Stomach smooth muscle (tissue), 2 donors: Measurements from ENCODE around the gene TMEM63C.

Source experiments
- H3K27ac ChIP-seq: one replicate; pipeline ENCODE4 v1.7.0; 2013; ENCODE audit warnings: mild to moderate bottlenecking, low read length, inconsistent platforms
- H3K27me3 ChIP-seq, 2 donors: one replicate each; pipeline ENCODE4 v1.7.0; 2013; ENCODE audit warnings: low read length in 2 of 2; ENCODE audit not compliant: insufficient read depth in 2 of 2, control insufficient read depth in 1 of 2
- H3K36me3 ChIP-seq, 2 donors: one replicate each; pipeline ENCODE4 v1.7.0; 2013; ENCODE audit warnings: low read length in 2 of 2; ENCODE audit not compliant: control insufficient read depth in 2 of 2, insufficient read depth in 2 of 2
- H3K4me1 ChIP-seq: one replicate; pipeline ENCODE4 v1.7.0; 2013; ENCODE audit warnings: low read length; ENCODE audit not compliant: control insufficient read depth, insufficient read depth
- H3K4me3 ChIP-seq, 2 donors: one replicate each; pipeline ENCODE4 v1.7.0; 2013; ENCODE audit warnings: low read length in 2 of 2
- H3K9ac ChIP-seq, 2 donors: one replicate each; pipeline ENCODE4 v1.7.0; 2013; ENCODE audit warnings: low read length in 2 of 2, mild to moderate bottlenecking in 1 of 2
- H3K9me3 ChIP-seq, 2 donors: one replicate each; pipeline ENCODE4 v1.7.0; 2013; ENCODE audit warnings: low read length in 2 of 2; ENCODE audit not compliant: control insufficient read depth in 2 of 2
- donor health status: healthy.
- donor health status: Pancreatic carcinoma.

Gene TMEM63C

DNA sequence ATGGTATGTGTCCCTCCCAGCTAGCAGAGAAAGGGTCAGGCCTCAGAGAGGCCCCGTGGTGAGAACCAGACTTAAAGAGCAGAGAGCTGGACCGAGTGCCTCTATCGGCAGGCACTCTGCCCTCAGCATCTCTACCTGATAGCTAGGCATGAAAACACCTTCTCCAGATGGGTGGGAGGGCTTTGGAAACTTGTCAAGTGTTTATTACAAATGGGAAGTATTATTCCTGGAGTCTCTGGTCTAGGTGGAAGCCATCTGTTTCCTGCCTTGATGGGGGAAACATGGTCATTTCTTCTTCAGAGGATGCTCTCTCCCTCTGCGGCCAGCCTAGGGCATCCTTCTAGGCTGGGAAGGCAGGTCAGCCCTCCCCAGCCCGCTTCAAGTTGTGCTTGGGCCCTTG, 2.3 kb downstream of the TMEM63C start:
- no peak overlapping the region for H3K4me3 ChIP-seq
- no peak overlapping the region for H3K27ac ChIP-seq
- H3K27me3 ChIP-seq = peaks cover 47 to 56% of the 10 kb centered on the region in 2 donors
- no peaks in the 10 kb centered on the region for H3K36me3 ChIP-seq
- H3K9ac ChIP-seq = no peak overlapping the region
- H3K9me3 ChIP-seq = no peaks in the 10 kb centered on the region
- peaks cover 8% of the 10 kb centered on the region for H3K4me1 ChIP-seq

DNA sequence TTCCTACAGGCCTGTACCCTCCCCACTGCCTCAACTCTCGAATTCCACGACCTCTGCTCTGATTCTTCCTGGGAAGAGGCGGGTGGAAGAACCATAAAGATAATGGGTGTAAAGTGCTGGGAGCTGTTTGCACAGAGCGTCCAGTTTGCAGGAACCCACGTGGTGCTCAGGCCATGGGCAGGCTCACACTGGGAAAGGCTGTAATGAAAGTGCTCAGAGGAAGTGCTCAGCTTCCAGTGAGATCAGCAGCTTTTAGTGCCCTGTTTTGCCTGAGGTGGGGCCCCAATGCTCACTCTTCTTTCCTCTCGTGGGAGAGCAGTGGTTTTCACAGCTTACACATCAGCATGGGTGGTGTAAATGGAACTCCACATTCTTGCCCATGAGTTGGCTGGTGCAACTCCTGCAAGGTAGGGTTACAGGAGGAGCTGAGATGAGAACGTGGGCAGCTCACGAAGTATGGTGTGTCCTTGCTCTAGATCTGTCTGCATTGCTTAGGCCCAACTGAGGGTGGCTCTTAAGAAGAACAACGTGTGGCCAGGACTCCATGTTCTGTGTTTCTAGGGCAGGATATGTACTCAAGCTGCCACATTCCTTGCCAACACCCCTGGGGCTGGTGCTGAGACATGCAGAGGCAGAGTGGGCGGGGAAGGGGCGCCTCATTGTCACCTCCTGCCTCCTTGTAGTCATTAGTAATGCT, 2.9 kb downstream of the TMEM63C start:
- Histone ChIP-seq H3K4me1 (peaks cover 8% of the 10 kb centered on the region), H3K4me3 (no peak overlapping the region), H3K9ac (no peak overlapping the region), H3K36me3 (no peaks in the 10 kb centered on the region), H3K9me3 (no peaks in the 10 kb centered on the region), H3K27me3 (peaks cover 47 to 58% of the 10 kb centered on the region in 2 donors), H3K27ac (no peak overlapping the region)

DNA sequence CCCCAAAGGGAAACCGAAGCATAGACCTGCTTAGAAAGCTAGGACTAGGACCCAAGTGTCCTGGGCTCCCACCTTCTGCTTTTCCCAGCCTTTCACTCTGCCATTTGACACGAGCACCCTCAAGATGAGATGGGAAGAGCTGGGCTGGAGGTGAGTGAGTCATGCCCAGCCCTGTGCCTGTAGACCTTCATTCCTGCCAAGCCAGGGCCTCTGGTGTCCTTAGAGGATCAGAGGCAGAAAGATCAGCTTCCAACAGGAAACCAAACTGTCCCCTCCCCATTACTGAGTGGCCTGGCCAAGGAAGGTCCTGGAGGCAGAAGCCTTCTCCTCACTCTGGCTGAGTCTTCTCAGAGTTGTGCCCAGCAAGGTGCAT, 3.5 kb downstream of the TMEM63C start:
- Histone ChIP-seq H3K27ac (no peak overlapping the region), H3K9me3 (no peaks in the 10 kb centered on the region), H3K27me3 (peaks cover 47 to 58% of the 10 kb centered on the region in 2 donors), H3K36me3 (no peaks in the 10 kb centered on the region), H3K4me1 (peaks cover 8% of the 10 kb centered on the region), H3K4me3 (no peak overlapping the region), H3K9ac (no peak overlapping the region)

DNA sequence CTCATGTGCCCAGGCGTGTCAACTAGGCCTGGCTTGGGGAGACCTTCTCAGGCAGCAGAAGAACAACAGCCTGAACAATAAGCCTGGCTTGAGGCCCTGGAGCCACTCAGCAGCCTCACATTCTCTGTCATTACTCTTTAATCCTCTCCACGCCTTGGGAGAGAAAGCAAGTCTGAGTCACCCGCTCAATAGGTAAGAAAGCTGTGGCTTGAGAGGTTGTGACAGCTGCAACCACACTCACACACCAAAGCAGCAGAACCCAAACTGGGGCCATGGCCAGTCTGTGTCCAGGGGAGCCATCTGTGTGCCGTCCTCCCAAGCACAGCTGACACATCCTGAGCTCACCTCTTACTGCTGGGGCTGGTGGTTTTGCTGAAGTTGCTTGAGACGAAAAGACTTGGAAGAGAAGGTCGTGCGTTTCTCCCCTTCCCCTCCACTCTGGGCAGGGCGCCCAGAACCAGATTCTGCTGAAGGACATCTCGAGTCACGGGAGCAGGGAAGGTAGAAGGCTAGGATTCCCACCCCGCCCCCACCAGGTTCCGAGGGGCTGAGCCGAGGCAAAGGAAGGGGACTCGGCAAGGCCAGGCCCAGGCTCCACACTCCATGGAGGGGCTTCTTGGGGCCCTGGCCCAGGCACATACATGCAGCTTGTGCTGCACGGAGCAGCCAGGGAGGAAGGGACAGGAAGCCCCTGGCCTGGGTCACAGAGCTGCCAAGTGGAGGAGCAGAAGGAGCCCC, 5.5 kb downstream of the TMEM63C start:
- H3K27ac ChIP-seq = no peak overlapping the region
- H3K9ac ChIP-seq = no peak overlapping the region
- no peak overlapping the region for H3K4me3 ChIP-seq
- peaks cover 3% of the 10 kb centered on the region for H3K4me1 ChIP-seq
- H3K27me3 ChIP-seq = peaks cover 31 to 42% of the 10 kb centered on the region in 2 donors
- no peaks in the 10 kb centered on the region for H3K36me3 ChIP-seq
- H3K9me3 ChIP-seq = no peaks in the 10 kb centered on the region

DNA sequence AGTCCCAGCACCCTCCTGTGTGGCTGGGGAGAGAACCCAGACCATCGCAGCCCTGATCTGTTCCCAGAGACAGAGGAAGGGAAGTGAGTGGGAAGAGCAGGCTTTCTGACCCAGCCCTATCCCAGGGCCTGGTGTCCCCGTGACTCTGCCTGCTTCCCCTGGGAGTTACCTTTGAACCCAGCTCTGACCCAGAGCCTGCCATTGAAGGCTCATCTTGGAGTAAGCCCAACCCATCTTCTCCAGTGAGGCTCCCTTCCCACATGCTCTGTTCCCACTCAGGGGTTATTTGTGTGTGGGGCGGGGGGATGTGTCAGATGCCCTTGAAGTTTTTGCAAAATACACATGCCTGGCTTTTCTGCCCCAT, 6.0 kb downstream of the TMEM63C start:
- no peaks in the 10 kb centered on the region for H3K36me3 ChIP-seq
- H3K9ac ChIP-seq = no peak overlapping the region
- H3K4me1 ChIP-seq = no peaks in the 10 kb centered on the region
- no peak overlapping the region for H3K27ac ChIP-seq
- H3K9me3 ChIP-seq = no peaks in the 10 kb centered on the region
- peaks cover 25 to 36% of the 10 kb centered on the region in 2 donors for H3K27me3 ChIP-seq
- no peak overlapping the region for H3K4me3 ChIP-seq

DNA sequence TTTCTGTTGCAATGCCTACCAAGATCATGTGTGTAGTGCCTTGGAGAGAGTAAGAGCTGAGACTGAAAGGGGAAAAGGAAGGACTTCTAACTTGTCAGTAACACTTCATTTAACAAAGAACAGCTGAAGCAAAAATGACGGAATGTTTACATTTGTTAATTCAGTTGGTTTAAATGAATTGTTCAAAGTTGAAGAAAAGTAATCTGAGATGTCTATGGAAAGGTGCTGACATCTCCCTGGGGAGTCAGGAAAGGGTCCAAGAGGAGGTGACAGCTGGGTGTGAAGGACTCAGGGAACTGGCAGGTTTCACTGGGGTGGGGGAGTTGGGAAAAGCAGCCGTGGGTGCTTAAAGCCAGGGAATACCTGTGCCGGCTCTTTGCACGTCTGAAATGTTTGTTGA, 7.9 kb downstream of the TMEM63C start:
- no peaks in the 10 kb centered on the region for H3K4me1 ChIP-seq
- H3K27me3 ChIP-seq = peaks cover 9 to 23% of the 10 kb centered on the region in 2 donors
- H3K36me3 ChIP-seq = no peaks in the 10 kb centered on the region
- no peaks in the 10 kb centered on the region for H3K9me3 ChIP-seq
- H3K4me3 ChIP-seq = no peak overlapping the region
- no peak overlapping the region for H3K27ac ChIP-seq
- H3K9ac ChIP-seq = no peak overlapping the region

DNA sequence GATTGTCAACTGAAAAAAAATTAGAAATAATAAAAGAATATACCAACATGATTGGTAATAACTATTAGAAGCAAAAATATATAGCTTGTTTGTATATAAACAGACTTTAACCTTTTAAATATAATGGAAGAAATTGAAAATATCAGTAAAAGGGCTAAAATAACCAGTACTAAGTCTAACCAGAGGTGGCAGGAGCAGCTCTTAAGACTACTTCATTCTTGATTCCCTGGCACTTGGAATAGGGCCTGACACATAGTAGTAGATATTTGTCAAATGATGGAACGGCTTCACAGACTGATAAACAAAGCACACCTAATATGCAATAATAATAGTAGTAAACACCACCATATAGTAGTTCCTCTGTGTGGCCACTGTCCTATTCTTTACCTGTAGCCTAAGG, 9.4 kb downstream of the TMEM63C start:
- no peaks in the 10 kb centered on the region for H3K36me3 ChIP-seq
- no peak overlapping the region for H3K9ac ChIP-seq
- no peak overlapping the region for H3K27ac ChIP-seq
- H3K9me3 ChIP-seq = no peaks in the 10 kb centered on the region
- H3K4me3 ChIP-seq = no peak overlapping the region
- H3K4me1 ChIP-seq = no peaks in the 10 kb centered on the region
- peaks cover 7 to 13% of the 10 kb centered on the region in 2 donors for H3K27me3 ChIP-seq

DNA sequence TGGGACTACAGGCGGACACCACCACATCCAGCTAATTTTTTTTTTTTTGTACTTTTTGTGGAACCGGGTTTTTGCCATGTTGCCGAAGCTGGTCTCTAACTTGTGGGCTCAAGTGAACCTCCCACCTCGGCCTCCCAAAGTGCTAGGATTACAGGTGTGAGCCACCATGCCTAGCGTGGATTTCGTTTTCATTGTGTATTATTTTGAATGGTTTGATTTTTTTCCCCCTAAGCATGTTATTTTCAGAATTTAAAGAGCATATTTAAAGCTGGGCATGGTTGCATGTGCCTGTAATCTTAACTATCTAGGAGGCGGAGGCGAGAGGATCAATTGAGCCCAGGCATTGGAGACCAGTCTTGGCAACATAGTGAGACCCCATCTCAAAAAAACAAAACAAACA, 13.1 kb downstream of the TMEM63C start:
- Histone ChIP-seq H3K9me3 (no peaks in the 10 kb centered on the region), H3K27ac (no peak overlapping the region), H3K4me3 (no peak overlapping the region), H3K9ac (no peak overlapping the region), H3K27me3 (peaks cover 4 to 6% of the 10 kb centered on the region in 2 donors), H3K4me1 (no peaks in the 10 kb centered on the region), H3K36me3 (no peaks in the 10 kb centered on the region)

DNA sequence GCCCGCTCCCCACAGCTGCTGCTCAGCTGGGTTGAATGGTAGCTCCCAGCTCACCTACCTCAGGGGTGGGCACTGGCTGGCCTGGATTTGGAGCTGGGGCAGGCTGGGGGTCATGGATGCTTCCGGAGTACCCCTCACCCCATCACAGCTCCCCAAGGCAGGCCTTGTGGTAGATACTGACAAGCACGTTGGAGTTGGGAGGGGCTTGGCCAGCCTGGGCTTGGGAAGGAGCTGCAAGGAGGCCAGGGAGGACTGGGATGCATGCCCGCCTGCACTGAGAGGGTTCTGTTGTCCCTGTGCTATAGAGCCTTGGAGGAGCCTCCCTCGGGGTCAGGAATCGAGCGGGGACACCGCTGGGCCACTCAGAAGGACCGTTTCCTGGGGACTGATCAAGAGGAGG, 14.2 kb downstream of the TMEM63C start:
- Histone ChIP-seq H3K9me3 (no peaks in the 10 kb centered on the region), H3K27ac (no peak overlapping the region), H3K4me3 (no peak overlapping the region), H3K27me3 (peaks cover 9 to 11% of the 10 kb centered on the region in 2 donors), H3K9ac (no peak overlapping the region), H3K36me3 (no peaks in the 10 kb centered on the region), H3K4me1 (no peaks in the 10 kb centered on the region)

DNA sequence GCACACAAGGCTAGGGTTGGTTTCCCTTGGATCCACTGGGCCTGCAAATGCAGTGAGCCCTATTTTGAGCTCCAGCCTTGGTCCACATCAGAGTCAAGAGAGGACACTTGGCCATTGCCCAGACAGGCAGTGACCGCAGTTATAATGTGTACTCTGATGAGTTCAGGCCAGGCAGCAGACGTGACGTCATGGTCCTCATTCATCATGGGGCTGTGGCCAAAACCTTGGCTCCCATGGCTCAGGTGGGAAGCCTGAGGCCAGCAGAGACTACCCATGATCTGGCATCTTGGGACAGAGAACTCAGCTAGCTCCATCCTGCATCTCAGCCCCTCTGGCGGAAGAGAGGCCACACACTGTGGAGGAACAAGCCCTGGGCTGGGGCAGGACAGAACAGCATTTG, 16.4 kb downstream of the TMEM63C start:
- Histone ChIP-seq H3K27me3 (peaks cover 9 to 16% of the 10 kb centered on the region in 2 donors), H3K36me3 (no peaks in the 10 kb centered on the region), H3K4me1 (no peaks in the 10 kb centered on the region)

DNA sequence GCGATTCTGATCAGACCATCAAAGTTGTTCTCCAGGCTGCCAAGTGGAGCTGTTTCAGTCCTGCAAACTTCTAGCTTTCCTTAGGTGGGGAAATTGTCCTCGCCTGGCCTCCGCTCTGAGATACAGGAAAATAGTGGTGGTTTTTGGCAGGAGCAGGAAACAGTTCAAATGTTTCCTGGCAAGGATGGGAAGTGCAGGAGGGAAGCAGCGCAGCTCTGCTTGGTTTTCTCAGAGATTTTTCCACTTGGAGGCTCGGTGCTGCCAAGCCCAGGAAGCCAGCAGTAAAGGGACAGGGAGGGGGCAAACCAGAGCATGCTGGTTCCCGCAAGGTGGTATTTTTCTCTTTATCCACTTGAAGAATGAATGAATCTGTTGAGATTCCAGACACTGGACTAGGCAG, 17.0 kb downstream of the TMEM63C start:
- Histone ChIP-seq H3K27ac (no peak overlapping the region), H3K9ac (no peak overlapping the region), H3K27me3 (peaks cover 9 to 16% of the 10 kb centered on the region in 2 donors), H3K4me1 (no peaks in the 10 kb centered on the region), H3K9me3 (no peaks in the 10 kb centered on the region), H3K4me3 (no peak overlapping the region), H3K36me3 (no peaks in the 10 kb centered on the region)

More for the DNA sequence above, 16.4 kb downstream of the TMEM63C start:
- H3K9me3 ChIP-seq = no peaks in the 10 kb centered on the region
- no peak overlapping the region for H3K9ac ChIP-seq
- no peak overlapping the region for H3K4me3 ChIP-seq
- H3K27ac ChIP-seq = no peak overlapping the region
